ENCODE data around the gene EFNB2.

Gene EFNB2, protein sequence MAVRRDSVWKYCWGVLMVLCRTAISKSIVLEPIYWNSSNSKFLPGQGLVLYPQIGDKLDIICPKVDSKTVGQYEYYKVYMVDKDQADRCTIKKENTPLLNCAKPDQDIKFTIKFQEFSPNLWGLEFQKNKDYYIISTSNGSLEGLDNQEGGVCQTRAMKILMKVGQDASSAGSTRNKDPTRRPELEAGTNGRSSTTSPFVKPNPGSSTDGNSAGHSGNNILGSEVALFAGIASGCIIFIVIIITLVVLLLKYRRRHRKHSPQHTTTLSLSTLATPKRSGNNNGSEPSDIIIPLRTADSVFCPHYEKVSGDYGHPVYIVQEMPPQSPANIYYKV

DNA sequence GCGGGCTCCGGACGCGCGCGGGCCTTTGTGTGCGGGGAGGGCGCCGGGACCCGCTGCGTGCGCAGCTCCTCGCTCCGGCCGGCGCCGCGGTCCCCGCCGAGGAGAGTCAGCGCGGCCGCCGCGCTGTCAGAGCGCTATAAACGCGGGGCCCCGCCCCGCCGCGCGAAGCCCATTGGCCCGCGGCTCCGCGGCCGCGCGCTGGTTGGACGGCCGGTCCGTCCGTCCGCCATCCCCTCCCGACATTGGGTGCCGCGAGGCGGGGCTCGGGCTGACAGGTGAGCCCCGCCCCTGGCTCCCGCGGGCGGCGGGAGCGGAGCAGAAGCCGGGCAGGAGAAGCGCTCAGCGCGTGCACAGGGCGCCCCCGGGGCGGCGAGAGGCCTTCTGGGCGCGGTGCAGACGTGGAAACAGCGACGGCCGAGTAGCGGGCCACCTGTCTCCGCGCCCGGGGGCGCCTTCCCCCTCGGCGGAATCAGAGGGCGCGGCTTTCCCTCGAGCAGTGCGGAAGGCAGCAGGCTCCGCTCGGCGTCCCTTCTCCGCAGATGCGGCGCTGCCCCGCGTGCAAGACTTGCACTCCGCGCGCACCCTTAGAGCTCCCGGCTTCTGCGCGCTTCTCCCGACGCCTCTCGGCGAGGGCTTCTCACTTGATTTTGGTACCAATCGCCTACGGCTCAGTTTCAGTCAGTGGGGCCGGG is at the start of gene EFNB2:
EFNB2 (minus strand) TSS at position 111 of the 692 bp plus-strand sequence. CDS start 698 bp downstream, outside the sequence.
- peak; percentile 95 for DNase-seq

DNA sequence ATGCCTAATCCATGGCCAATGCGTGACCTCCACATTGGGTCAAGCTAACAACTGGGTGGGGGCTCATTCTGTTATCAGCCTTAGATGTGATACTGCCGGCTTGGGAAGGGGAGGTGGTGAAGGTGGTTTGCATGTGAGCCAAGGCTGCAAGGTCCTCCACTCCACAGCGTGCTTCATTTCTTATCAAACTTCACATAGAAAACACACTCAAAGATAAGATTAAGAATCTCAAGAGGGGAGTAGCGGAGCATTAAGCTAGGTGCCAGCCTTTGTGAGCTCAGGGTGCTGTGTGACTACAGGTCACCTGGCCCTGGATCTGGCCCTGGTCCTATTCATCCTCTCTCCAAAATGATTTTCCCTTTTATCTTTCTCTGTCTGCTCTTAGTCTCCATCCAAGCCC is 45.8 kb upstream of the EFNB2 start:
- DNase-seq: no peak

DNA sequence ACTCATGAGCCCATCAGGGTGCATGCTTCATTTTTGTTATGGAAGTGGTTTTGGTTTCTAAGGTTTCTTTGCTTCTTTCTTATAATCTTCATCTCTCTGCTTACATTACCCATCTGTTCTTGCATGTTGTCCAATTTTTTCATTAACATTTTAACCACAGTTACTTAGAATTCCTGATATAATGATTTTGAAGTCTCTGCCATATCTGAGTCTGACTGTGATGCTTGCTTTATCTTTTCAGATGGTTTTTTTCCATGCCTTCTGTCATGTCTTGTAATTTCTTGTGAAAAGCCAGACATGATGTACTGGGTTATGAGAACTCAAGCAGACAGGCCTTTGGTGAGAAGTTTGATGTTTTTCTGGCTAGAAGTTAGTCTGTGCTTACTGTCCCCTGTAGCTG is 40.4 kb upstream of the EFNB2 start:
- no peak for DNase-seq

DNA sequence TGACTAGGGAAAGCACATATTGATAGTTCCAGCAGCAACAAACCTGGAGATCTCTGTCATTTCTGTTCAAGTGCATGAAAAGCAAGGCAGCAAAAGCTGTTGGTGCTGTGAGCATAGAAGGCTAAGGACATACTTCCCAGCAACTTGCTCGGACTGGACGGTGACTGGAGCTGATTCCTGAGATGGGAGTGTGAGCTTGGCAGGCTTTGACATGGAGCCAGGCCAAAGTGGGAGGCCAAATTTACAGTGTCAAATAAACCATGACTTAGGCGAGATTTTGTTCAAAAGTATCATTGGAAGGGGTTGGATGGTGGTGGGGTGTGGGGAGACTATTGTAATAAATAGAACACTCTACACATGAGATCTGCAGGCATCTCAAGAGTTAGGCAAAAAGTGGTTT is 38.4 kb upstream of the EFNB2 start:
- DNase-seq: no peak

DNA sequence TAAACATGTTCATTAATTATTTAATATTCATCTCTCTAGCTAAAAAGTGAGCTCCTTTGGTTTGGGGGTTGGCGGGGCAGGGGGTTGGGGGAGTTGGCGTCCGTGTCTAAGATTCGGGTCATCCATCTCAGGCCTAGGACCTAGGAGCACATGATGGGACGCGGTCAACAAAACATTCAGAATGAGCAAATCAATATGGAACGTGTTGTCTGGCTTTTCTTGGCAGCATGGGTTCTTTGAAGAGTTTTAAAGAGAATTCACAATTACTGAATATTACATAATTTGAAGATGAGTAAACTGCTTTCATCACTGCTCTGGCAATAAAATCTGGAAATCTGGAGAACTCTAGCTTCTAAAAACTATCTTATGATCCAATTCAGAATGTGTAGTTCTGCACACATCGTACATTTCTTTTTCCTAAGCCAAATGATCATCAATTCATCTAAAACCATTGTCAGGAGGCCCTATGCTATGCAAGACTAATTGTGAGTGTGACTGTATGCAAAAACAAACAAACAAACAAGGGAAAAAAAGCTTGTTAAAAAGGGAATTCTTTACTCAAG is 37.9 kb upstream of the EFNB2 start:
- no peak for DNase-seq

DNA sequence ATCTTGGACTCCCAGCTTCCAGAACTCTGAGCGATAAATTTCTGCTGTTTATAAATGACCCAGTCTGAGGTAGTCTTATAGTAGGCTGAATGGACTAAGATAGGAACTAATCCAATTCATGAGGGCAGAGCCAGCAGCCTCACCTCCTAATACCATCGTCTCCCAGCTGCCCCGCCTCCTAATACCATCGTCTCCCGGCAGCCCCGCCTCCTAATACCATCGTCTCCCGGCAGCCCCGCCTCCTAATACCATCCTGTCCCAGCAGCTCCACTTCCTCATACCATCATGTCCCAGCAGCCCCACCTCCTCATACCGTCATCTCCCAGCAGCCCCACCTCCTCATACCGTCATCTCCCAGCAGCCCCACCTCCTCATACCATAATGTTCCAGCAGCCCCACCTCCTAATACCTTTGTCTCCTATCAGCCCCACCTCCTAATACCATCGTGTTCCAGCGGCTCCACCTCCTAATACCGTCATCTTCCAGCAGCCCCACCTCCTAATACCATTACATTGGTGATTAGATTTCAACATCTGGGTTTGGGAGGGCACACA is 34.9 kb upstream of the EFNB2 start:
- peak; percentile 57 for DNase-seq

DNA sequence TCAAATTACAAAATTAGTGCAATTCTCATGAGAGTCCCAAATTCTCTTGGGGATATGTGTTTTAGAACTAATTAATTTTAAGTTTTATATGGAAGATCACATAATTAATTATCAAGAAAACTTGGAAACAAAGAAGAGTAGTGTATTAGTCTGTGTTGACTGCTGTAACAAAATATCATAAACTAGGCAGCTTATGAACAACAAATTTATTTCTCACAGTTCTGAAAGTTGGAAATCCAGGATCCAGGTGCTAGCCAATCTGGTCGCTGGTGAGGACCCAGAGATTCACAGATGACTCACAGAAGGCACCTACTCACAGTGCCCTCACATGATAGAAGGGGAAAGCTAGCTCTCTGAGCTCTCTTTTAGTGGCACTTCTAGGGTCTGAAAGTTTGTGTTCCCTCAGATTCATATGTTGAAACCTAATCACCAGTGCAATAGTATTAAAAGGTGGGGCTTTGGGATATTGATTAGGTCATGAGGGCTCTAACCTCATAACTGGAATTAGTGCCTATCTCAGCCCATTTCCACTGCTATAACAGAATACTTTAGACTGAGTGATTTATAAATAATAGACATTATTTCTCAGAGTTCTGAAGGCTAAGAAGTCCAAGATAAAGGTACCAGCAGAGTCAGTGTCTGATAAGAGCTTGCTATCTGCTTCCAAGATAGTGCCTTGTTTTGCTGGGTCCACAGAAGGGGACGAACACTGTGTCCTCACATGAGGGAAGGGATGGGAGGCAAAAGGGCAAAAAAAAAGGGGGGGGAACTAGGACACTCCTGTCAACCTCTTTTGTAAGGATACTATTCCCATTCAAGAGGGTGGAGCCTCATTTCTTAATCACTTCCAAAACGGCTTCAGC is 34.0 kb upstream of the EFNB2 start:
- DNase-seq: no peak

DNA sequence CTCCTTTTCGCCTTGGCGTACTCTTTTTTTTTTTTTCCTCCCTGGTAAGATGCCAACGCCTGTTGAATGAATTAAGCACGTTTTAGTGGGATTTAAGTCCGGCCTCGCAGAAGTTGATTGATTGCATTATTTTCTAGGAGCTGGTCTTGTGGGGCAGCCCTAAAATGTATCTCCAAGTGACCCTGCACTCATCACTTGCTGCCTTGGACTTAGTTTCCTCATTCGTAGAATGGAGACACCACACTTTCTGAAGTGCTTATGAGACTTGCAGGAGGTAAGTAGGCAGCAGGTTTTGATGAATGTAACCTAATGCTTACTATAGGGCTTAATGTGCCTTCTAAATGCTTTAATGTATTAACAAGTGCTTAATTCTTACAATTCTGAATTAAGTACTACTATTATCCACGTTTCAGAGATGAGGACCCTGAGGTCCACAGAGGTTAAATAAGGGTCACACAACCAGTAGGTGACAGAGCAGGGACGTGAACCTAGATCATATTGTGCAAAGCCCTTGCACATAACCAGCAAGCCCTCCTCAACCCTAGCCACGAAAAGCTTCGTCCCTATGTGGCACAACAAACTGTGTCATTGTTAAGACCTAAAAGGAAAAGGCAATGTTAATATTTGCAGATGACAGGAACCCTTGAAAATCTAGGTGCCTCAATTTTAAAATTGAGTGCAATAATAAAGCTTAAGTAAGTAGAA is 33.0 kb upstream of the EFNB2 start:
- no peak for DNase-seq

DNA sequence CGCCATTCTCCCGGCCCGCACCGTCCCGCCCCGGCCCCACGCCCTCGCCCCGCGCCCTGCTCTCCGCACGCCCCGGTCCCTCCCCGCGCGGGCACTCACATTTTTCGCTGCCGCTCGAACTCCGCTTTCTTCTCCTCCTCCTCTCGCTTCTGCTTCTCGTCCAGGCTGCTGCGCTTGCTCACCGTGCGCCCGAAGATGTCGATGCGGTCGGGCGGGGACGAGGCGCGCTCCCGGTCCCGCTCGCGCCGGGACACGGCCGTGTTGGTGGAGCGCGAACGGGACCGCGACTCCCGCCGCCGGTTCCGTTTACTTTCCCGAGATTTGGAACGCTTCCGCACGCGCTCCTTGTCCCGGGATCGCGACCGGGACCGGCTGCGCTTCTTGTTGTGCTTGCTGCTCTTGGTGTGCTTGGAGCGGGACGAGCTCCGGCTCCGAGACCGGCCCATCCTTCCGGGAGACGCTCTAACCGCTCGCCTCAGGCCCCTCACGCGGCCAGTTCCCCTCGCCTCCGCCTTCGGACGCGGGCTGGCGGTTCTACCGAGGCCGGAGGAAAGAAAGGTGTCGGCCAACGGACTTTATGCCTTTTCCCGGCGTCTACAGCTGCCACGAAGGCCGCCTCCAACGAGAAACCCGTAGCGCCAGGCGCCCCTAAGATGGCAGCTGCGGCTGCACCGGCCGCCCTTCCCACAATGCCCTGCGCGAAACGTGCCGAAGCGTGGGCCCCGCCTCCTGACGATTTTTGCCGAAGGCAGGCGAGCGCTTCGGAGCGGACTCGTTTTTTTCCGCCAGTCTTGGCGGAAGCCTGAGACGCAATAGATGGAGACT is 32.2 kb upstream of the EFNB2 start, which contains the start of gene ARGLU1:
ARGLU1 (minus strand) TSS at position 664 of the 825 bp plus-strand sequence; CDS start at position 446, 218 bp downstream.
- peak; percentile 96 for DNase-seq

DNA sequence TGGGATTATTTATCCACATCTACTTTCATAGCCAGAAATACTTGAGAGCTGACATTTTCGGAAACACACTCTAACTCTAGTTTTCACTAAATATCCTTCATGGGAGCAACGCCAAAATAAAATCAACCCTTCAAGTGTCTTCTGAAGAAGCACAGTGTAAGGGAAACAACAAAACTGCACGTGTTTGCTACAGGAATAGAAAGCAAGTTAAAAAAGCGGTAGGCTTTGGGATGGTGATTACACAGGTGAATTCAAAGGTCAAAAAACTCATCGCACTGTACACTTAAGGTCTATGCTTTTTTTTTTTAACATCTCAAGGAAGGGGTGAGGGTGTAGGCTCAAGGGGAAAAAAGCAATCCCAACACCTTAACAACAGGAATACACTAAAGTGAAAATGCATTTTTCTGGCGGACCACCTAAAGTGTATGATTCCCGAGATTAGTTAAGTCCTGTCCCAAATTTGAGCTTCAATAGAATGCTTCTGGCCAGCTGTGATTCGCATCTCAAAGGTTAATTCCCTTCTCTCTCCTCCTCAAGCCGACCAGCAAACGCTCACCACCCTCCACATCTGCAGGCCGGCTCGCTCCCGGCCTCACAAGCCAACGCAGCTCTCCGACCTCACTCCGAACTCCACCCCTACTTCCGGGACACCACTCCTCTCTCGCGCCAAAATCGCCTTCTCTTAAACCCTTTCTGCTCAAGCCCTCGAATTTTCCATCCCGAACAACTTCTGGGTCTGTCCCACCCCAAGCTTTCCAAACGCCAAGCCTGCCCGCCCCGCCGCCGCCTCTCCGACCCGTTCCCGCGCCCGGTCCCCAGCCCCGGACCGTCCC is 31.4 kb upstream of the EFNB2 start:
- DNase-seq: peak; percentile 60

DNA sequence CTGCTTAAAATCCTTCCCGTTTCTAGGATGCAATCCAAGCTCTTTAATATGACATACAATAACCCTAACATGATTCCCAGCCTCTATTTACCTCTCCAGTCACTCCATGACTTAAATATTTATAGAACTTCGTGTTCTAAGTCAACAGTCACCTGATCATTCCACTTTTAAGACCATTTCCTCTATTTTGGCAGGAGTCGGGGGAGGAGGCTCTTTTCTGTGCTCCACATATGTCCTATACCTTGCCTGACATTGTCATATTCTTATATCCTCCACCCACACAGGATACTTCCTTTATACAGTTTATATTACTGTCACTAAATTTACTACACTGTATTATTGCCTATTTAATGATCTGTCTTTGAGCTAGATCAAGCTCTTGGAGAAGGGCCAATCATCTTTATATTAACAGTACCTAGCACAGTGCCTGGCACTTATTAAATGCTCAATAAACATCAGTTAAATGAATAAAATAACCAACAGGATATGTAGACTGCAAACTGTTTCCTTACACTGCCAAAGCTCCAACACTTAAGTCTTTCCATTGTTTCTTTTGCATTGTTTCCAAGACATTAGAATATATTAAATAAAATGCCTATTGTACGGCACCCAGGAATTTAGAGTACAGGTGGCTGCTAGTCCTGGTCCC is 29.8 kb upstream of the EFNB2 start:
- peak; percentile 38 for DNase-seq

DNA sequence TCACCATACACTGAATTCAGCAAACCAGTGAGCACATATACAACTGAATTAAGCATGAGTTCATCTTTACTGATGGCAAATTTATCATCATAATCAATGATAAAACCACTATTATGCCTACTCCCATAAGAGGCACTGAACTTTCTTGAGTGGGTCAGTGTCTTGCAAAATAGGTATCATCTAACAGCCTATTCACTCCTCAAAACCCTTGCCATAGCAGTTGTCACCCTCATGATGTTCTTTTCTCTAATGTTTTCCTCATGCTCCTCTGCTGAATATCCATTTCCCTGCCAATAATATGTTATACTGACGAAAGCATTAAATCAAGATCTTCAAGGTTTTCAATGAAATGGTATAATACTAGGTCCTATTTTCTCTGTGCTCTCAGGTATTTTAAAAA is 26.8 kb upstream of the EFNB2 start:
- no peak for DNase-seq

DNA sequence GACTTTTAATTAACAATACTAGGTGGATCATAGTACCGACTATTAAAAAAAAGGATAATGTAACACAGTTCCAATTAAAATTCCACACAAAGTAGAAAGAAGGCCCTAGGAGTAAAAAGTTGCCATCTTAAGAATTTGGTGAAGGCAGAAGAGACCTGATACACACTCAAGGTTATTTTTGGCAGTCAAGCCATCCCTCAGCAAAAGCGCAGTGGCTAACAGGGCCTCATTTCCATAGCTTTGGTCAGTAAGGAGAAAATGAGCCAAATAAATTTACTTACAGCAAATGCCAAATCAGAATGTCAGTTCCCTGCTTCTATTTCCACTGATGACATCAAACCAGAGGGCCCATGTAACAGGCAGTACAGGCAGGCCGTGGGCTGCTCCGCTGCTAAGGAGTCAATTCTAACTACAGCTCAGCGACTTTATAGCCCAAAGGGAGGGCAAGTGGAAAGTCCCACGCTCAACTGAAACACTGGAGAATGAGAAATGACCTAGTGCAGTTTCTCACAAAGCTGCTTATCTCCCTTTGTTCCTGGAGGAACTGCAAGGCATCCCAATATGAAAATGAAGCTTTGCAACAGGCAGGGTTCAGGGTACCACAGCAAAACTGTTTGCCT is 26.2 kb upstream of the EFNB2 start:
- peak; percentile 73 for DNase-seq

DNA sequence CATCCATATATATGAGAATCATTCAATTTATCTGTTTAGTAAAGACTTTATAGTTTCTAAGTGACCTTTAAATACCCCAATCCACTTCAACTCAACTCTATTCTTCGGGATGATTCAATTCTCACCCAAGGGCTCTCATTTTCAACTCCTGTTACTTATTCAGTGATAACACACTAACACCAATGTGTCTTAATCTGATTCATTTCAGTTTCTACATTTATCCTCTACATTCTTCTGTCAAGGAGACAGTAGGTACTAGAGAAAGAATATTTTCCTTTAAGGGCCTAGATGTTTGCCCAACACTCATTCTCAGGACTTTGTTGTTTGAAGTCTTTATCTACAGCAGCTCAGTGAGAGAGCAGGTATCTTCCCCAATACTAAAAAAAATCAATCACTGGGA is 25.4 kb upstream of the EFNB2 start:
- DNase-seq: no peak

DNA sequence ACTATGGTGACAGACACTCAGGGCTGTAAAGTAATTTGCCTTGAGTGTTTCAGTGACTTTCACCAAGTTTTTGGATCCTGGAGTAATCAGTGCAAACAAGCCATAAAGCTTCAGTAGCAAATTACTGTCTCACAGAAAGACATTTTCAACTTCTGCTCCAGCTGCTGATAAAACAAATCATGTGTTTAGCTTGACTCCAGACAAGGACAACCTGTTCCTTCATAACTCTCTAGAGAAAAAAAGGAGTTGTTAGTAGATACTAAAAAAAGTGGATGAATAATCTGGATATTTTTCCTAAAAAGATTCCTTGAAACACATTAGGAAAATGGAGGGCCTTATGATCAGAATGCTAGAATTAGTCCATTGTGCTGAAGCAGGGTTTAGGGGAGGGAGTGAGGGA is 23.1 kb upstream of the EFNB2 start:
- no peak for DNase-seq

DNA sequence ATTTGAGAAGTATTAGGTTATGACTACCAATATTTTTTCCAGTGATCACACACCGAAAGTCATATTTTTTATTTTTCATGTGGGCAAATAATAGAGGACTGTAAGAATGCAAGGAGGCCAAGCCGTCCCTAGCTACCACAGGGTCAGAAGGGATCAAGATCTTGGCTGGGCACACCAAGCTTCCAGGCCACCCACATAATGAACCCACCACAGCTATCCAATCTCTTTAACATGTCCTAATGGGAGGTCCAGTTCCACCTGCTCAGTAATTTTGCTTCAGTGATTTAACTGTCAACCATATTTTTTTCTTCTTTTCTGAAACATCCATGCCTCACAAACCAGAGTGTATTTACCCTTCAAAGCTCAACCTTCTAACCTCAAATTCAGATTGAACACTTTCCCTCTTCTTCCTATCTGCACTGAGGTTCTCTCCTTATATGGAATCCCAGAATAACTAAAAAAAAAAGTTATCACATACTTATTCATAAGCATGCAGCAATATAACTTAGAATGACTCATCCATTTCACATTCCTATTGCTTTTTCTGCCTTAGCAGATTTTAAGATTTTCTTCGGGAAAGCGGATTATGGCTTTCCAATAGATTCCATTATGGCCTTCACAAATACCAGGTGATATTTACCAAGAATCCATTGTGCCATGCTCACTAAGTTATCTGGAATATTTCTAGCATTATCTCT is 20.3 kb upstream of the EFNB2 start:
- no peak for DNase-seq

DNA sequence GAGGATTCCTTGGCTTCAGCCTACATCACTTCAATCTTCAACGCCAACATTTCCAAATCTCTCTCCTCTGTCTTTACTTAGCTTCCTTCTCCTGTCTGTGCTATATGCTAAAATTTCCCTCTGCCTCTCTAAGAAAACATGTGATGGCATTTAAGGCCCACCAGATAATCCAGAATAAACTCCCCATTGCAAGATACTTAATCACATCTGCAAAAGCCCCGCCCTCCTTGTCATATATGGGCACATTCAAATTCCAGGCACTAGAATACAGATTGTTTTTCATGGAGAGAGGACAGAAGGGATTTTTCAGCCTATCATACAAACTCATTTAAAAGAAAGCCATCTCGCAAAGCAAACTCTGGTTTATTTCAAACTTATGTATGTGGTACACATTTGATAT is 16.3 kb upstream of the EFNB2 start:
- no peak for DNase-seq

DNA sequence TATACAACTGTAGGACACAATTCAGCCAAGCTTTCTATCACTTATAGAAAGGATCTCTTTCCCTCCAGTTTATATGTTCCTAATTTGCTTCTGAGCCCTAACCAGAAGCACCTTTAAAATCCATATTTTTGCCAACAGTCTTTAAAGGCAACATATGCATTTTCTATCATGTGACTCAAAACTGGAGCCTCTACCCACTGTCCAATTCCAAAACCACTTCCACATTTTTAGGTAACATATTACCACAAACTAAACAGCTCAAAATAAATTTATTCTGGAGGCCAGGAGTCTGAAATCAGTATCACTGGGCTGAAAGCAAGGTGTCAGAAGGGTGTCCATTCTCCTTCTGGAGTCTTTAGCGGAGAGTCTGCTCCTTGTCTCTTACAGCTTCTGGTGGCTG is 15.9 kb upstream of the EFNB2 start:
- DNase-seq: peak; percentile 23

Measured in suppressor macrophage treated with lipopolysaccharide for 4 hours (primary cell).